ENCODE results near the gene PIKFYVE.

Gene PIKFYVE

DNA sequence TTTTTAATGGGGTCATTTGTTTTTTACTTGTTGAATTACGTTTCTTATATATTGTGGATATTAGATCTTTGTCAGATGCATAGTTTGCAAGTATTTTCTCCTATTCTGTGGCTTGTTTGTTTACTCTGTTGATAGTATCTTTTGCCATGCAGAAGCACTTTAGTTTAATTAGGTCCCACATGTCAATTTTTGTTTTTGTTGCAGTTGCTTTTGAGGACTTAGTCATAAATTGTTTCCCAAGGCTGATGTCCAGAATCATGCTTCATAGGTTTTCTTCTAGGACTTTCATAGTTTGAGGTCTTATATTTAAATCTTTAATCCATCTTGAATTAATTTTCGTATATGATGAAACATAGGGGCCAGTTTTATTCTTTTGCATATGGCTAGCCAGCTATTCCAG, 13.2 kb downstream of the PIKFYVE start:
- TF ChIP-seq, protein P1, sequence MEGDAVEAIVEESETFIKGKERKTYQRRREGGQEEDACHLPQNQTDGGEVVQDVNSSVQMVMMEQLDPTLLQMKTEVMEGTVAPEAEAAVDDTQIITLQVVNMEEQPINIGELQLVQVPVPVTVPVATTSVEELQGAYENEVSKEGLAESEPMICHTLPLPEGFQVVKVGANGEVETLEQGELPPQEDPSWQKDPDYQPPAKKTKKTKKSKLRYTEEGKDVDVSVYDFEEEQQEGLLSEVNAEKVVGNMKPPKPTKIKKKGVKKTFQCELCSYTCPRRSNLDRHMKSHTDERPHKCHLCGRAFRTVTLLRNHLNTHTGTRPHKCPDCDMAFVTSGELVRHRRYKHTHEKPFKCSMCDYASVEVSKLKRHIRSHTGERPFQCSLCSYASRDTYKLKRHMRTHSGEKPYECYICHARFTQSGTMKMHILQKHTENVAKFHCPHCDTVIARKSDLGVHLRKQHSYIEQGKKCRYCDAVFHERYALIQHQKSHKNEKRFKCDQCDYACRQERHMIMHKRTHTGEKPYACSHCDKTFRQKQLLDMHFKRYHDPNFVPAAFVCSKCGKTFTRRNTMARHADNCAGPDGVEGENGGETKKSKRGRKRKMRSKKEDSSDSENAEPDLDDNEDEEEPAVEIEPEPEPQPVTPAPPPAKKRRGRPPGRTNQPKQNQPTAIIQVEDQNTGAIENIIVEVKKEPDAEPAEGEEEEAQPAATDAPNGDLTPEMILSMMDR (IDR thresholded peaks at IDR 0.05; ENCODE audit: low read depth, low read length, missing control alignments) = no peak
- DNase-seq (ENCODE audit: low read depth) = no peak
- in situ Hi-C loops (cut with HindIII; ENCODE audit: low sequenced_read_pairs) = no loop called here

DNA sequence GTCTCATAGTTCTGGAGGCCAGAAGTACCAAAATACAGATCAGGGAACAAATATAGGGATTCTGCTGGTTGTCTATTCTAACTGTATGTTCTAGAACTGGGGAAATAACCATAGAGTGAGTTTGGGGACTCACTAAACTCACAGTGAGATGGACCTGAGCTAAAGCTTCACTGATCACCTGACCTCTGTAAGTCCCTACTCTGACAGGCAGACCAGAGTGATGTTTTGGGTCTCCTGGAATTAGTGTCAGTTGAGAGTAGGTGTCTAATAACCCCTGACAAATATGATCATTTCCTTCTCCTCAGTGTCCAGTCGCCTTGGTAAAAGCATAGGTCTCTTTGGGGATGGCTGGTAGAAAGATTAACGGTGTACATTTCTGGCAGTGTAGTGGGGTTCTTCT, 14.2 kb downstream of the PIKFYVE start:
- in situ Hi-C loops (cut with HindIII; ENCODE audit: low sequenced_read_pairs) = no loop called here
- no peak for DNase-seq (ENCODE audit: low read depth)
- TF ChIP-seq, protein P1 (IDR thresholded peaks at IDR 0.05; ENCODE audit: low read depth, low read length, missing control alignments) = no peak
- H3K4me3 ChIP-seq (ENCODE audit: low read depth, low read length) = no peak overlapping the region

More for the DNA sequence above, 13.2 kb downstream of the PIKFYVE start:
- H3K4me3 ChIP-seq (ENCODE audit: low read depth, low read length) = no peak overlapping the region

DNA sequence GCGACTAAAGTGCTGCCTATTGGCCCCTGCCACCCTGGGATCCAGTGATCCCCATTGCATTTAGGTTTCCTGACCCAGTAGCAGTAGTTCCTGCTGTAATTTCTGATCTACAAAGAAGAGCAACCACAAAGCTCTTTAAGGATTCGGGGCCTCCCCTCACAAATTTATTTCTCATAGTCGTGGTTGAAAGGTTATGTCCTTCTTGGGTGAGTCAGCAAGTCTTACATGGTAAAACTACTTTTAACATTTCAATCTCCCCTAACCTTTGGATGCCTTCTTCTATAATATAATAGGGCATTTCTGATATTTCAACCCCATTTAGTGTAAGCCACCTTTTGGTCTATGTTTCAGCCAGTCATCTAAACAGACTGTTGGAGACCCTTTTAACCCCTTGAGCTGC, 14.9 kb downstream of the PIKFYVE start:
- H3K4me3 ChIP-seq (ENCODE audit: low read depth, low read length) = no peak overlapping the region
- in situ Hi-C loops (cut with HindIII; ENCODE audit: low sequenced_read_pairs) = no loop called here
- TF ChIP-seq, protein P1 (IDR thresholded peaks at IDR 0.05; ENCODE audit: low read depth, low read length, missing control alignments) = no peak
- DNase-seq (ENCODE audit: low read depth) = peak; percentile 60

DNA sequence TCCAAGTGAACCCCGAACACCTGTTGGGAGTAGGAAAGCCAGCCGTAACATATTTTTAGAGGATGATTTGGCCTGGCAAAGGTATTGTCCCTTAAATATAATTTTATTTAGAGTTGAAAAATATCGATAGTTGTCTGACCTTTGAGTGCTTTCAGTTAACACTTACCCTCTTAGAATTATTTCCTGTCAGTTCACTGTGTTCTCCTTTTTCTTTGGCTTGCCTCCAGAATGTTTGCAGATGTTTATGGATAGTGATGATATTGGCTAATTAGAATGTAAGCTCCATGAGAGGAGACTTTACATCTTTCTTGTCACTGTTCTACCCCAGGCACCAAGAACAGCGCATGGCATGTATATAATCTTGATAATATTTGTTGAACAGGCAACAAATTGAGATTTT, 19.8 kb downstream of the PIKFYVE start:
- in situ Hi-C loops (cut with HindIII; ENCODE audit: low sequenced_read_pairs) = no loop called here
- no peak for DNase-seq (ENCODE audit: low read depth)
- TF ChIP-seq, protein P1 (IDR thresholded peaks at IDR 0.05; ENCODE audit: low read depth, low read length, missing control alignments) = no peak
- H3K4me3 ChIP-seq (ENCODE audit: low read depth, low read length) = no peak overlapping the region

DNA sequence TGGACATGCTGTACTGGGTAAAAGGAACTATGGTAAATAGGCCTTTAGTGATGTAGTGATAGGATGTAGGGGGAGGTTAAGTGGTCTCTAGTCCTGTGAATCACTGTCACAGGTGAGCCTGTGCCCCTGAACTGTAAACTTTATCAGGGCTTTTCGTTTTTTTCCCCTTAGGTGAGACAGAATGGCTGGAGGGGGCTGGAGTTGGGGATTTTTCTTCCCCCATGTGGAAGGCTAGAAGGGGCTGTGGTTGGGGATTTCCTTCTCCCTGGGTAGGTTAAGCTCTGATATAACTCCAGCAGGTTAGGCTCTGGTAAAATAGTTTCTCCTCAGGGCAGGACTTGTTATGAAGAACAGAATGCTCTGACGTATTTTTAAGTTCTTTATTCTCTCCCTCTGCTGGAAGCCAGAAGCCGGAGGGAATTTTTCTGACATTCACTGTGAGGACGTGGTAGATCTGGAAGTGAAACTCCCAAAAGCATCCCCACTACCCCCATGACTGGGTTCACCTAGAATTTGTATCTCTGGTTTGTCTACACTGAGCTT, 28.5 kb downstream of the PIKFYVE start:
- no peak overlapping the region for H3K4me3 ChIP-seq (ENCODE audit: low read depth, low read length)
- TF ChIP-seq, protein P1 (IDR thresholded peaks at IDR 0.05; ENCODE audit: low read depth, low read length, missing control alignments) = no peak
- in situ Hi-C loops (cut with HindIII; ENCODE audit: low sequenced_read_pairs) = no loop called here
- no peak for DNase-seq (ENCODE audit: low read depth)

DNA sequence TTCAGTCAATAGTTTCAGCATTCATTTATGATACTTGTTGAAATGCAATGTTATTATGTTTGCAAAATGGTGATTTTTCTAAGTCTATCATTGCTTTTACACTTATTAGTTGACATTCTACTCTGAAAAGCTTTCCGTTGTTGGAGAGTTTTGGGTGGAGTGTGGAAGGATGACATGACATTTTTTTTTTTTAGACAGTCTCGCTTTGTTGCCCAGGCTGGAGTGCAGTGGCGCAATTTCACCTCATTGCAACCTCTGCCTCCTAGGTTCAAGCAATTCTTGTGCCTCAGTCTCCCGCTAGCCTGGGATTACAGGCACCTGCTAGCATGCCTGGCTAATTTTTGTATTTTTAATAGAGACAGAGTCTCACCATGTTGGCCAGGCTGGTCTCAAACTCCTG, 29.8 kb downstream of the PIKFYVE start:
- TF ChIP-seq, protein P1 (IDR thresholded peaks at IDR 0.05; ENCODE audit: low read depth, low read length, missing control alignments) = no peak
- in situ Hi-C loops (cut with HindIII; ENCODE audit: low sequenced_read_pairs) = no loop called here

More for the DNA sequence above, 29.8 kb downstream of the PIKFYVE start:
- no peak overlapping the region for H3K4me3 ChIP-seq (ENCODE audit: low read depth, low read length)
- no peak for DNase-seq (ENCODE audit: low read depth)

All from astrocyte of the cerebellum (primary cell).